Measurements from ENCODE around the gene ARHGAP44.

DNA sequence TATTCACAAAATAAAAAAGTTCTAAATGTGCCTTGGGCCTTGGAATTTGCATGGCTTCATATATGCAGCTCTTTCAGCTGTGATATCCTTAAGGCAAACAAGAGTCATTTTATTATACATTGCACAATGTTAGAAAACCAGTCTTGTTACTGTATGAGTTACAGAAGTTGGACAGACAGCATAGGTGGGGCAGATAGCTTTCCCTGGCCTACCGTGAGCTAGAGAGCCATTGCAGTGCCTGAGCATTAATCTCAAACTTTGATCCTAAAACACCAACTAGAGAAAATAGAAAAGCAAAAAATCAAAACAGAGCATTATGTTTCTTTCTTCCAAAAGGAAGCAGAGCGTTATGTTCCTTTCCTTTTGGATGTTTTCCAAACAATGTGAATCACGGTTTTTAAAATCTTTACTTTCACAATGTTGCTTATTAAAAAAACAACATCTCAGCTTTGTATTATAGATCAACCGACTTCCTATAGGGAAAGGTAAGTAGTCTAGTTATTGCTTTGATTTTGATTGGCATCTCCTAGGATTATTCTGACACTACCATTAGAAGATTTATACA, 32.2 kb downstream of the ARHGAP44 start:
- TF ChIP-seq, protein P1, sequence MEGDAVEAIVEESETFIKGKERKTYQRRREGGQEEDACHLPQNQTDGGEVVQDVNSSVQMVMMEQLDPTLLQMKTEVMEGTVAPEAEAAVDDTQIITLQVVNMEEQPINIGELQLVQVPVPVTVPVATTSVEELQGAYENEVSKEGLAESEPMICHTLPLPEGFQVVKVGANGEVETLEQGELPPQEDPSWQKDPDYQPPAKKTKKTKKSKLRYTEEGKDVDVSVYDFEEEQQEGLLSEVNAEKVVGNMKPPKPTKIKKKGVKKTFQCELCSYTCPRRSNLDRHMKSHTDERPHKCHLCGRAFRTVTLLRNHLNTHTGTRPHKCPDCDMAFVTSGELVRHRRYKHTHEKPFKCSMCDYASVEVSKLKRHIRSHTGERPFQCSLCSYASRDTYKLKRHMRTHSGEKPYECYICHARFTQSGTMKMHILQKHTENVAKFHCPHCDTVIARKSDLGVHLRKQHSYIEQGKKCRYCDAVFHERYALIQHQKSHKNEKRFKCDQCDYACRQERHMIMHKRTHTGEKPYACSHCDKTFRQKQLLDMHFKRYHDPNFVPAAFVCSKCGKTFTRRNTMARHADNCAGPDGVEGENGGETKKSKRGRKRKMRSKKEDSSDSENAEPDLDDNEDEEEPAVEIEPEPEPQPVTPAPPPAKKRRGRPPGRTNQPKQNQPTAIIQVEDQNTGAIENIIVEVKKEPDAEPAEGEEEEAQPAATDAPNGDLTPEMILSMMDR (IDR thresholded peaks at IDR 0.05), result no peak
- TF ChIP-seq POLR2A (IDR thresholded peaks at IDR 0.05), result no peak
